Fibroblast of pulmonary artery (primary cell): Measurements from ENCODE around the gene ZDHHC3.
"Not testable (repeated sequence)": the region's sequence is repeated elsewhere in the genome, so short reads cannot be mapped to it uniquely, and the experiment has no call there.

ENCODE experiments used
- DNase-seq: peaks from one replicate; pipeline ENCODE4 v3.0.0-alpha.2; 2010; ENCODE audit warnings: low read depth
- H3K4me3 ChIP-seq: replicated peaks from 2 replicates; pipeline ENCODE4 v1.5.1; 2011; ENCODE audit warnings: low read depth, mild to moderate bottlenecking, control low read depth, low read length, moderate library complexity
- CTCF ChIP-seq: IDR thresholded peaks from 2 replicates; pipeline ENCODE4 v1.5.1; 2011; ENCODE audit warnings: mild to moderate bottlenecking, control low read depth, low read length, inconsistent platforms; ENCODE audit errors: missing control alignments

ZDHHC3 gene

GRCh38 chr3:44989141-44989540 lies 13.2 kb upstream of the ZDHHC3 start:
- TF ChIP-seq CTCF: no peak
- no peak overlapping the region for H3K4me3 ChIP-seq
- no peak for DNase-seq

GRCh38 chr3:44988073-44988472 lies 12.1 kb upstream of the ZDHHC3 start:
- no peak overlapping the region for H3K4me3 ChIP-seq
- TF ChIP-seq CTCF: peak; percentile 58
- no peak for DNase-seq

- DNase-seq: no peak
- no peak overlapping the region for H3K4me3 ChIP-seq
- no peak for TF ChIP-seq CTCF
Observed at GRCh38 chr3:44987332-44987731, 11.4 kb upstream of the ZDHHC3 start.

GRCh38 chr3:44986330-44986729 lies 10.4 kb upstream of the ZDHHC3 start:
- not testable (repeated sequence) for DNase-seq, H3K4me3 ChIP-seq

- no peak for TF ChIP-seq CTCF
- DNase-seq: no peak
- no peak overlapping the region for H3K4me3 ChIP-seq
Observed at GRCh38 chr3:44984335-44984734, 8.4 kb upstream of the ZDHHC3 start.

- no peak for TF ChIP-seq CTCF
- DNase-seq: no peak
Observed at GRCh38 chr3:44983484-44983941, 7.5 kb upstream of the ZDHHC3 start.

GRCh38 chr3:44982817-44983216 lies 6.8 kb upstream of the ZDHHC3 start:
- DNase-seq: no peak
- TF ChIP-seq CTCF: no peak

More at GRCh38 chr3:44983484-44983941, 7.5 kb upstream of the ZDHHC3 start:
- no peak overlapping the region for H3K4me3 ChIP-seq

More at GRCh38 chr3:44982817-44983216, 6.8 kb upstream of the ZDHHC3 start:
- no peak overlapping the region for H3K4me3 ChIP-seq
